ENCODE results near the gene ANXA11.
"Not testable (repeated sequence)": the region's sequence is repeated elsewhere in the genome, so short reads cannot be mapped to it uniquely, and the experiment has no call there.

DNA sequence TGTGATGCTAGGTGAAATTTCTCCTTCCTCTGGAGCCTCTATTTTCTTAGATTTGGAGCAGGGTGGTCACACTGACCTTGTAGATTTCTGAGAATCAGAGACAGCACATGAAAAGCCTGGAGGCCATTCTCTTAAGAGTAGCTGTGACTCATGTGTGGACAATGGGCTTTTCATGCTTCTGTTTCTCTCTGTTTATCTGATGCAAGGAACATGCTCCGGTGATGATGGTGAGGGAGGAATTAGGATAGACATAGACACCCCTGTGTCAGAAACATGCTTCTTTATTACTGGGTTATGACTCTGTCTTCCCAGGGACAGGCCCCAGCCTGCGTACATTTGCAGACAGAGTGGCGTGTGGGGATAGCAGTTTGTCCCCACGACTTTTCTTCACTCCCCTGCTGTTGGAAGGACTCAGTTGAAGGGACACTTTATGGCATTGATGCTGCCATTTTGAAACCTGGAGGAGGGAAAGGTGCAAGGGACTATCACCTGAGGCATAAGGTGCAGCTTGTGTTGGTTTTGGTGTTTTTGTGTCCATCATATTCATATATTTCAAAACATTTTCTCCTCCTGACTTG lies 46.5 kb upstream of the ANXA11 start:
- TF ChIP-seq, protein P1, sequence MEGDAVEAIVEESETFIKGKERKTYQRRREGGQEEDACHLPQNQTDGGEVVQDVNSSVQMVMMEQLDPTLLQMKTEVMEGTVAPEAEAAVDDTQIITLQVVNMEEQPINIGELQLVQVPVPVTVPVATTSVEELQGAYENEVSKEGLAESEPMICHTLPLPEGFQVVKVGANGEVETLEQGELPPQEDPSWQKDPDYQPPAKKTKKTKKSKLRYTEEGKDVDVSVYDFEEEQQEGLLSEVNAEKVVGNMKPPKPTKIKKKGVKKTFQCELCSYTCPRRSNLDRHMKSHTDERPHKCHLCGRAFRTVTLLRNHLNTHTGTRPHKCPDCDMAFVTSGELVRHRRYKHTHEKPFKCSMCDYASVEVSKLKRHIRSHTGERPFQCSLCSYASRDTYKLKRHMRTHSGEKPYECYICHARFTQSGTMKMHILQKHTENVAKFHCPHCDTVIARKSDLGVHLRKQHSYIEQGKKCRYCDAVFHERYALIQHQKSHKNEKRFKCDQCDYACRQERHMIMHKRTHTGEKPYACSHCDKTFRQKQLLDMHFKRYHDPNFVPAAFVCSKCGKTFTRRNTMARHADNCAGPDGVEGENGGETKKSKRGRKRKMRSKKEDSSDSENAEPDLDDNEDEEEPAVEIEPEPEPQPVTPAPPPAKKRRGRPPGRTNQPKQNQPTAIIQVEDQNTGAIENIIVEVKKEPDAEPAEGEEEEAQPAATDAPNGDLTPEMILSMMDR (IDR thresholded peaks at IDR 0.05), result not testable (repeated sequence)
- TF ChIP-seq, protein P2, sequence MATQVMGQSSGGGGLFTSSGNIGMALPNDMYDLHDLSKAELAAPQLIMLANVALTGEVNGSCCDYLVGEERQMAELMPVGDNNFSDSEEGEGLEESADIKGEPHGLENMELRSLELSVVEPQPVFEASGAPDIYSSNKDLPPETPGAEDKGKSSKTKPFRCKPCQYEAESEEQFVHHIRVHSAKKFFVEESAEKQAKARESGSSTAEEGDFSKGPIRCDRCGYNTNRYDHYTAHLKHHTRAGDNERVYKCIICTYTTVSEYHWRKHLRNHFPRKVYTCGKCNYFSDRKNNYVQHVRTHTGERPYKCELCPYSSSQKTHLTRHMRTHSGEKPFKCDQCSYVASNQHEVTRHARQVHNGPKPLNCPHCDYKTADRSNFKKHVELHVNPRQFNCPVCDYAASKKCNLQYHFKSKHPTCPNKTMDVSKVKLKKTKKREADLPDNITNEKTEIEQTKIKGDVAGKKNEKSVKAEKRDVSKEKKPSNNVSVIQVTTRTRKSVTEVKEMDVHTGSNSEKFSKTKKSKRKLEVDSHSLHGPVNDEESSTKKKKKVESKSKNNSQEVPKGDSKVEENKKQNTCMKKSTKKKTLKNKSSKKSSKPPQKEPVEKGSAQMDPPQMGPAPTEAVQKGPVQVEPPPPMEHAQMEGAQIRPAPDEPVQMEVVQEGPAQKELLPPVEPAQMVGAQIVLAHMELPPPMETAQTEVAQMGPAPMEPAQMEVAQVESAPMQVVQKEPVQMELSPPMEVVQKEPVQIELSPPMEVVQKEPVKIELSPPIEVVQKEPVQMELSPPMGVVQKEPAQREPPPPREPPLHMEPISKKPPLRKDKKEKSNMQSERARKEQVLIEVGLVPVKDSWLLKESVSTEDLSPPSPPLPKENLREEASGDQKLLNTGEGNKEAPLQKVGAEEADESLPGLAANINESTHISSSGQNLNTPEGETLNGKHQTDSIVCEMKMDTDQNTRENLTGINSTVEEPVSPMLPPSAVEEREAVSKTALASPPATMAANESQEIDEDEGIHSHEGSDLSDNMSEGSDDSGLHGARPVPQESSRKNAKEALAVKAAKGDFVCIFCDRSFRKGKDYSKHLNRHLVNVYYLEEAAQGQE (IDR thresholded peaks at IDR 0.05; ENCODE audit: insufficient read depth in 1 of 2, low read depth in 2 of 2, low read length in 1 of 2), result not testable (repeated sequence)
